ENCODE data around the gene ADORA3. TPM values are rescaled to one million over a fixed set of nuclear protein-coding genes. Genes with fewer than 3 reads are reported as not detected.
A peak's percentile ranks its signal among the peaks of the same experiment; 100 is the strongest.

Gene ADORA3
- total RNA-seq, 4 donors from 2014 or later: 0.27 to 6.9 (median 3.1) TPM

DNA sequence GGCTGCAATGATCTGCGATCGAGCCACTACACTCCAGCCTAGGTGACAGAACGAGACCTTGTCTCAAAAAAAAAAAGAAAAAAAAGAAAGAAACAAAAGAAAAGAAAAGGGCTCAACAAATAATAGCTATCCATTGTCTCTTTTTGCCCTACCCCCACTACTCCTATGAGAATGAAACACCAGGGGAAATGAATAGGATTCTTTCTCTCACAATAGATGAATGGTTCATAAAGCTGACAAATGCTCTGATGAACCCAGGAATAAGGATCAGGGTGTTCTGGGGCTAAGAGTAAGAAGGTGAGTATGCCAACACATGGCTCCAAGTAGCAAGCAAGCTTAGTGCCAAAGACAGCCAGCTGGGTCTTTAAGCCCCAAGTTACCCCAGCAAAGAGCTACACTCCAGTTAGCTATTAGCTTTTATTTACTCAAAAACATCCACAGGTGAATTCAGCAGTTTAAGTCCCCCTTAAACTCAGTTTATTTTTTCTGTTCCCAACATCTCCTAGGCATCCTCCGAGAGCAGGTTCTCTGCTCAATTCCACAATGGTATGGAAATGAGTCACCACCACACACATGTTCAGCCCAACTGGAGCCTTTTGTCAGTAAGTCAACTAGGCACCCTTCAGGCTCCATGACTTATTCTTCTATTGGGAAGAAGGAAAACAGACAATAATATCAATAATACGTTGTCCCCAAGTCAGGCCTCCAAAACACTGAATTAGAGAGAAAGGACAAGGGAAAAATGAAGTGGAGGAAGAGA, 4.2 kb downstream of the ADORA3 start:
- TF ChIP-seq, protein P1, sequence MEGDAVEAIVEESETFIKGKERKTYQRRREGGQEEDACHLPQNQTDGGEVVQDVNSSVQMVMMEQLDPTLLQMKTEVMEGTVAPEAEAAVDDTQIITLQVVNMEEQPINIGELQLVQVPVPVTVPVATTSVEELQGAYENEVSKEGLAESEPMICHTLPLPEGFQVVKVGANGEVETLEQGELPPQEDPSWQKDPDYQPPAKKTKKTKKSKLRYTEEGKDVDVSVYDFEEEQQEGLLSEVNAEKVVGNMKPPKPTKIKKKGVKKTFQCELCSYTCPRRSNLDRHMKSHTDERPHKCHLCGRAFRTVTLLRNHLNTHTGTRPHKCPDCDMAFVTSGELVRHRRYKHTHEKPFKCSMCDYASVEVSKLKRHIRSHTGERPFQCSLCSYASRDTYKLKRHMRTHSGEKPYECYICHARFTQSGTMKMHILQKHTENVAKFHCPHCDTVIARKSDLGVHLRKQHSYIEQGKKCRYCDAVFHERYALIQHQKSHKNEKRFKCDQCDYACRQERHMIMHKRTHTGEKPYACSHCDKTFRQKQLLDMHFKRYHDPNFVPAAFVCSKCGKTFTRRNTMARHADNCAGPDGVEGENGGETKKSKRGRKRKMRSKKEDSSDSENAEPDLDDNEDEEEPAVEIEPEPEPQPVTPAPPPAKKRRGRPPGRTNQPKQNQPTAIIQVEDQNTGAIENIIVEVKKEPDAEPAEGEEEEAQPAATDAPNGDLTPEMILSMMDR (IDR thresholded peaks at IDR 0.05): no peak
- TF ChIP-seq POLR2A (IDR thresholded peaks at IDR 0.05): no peak
- Histone ChIP-seq H3K4me3 (no peak overlapping the region), H3K9me3 (no peaks in the 10 kb centered on the region), H3K4me1 (no peaks in the 10 kb centered on the region), H3K36me3 (no peaks in the 10 kb centered on the region), H3K27ac (no peak overlapping the region), H3K27me3 (no peaks in the 10 kb centered on the region)
- intact Hi-C loops (cut with DNase I): no loop called here
- WGBS, 2 donors: 68 to 72% methylated on average over 5 of the region's 5 CpGs
- DNase-seq: no peak

DNA sequence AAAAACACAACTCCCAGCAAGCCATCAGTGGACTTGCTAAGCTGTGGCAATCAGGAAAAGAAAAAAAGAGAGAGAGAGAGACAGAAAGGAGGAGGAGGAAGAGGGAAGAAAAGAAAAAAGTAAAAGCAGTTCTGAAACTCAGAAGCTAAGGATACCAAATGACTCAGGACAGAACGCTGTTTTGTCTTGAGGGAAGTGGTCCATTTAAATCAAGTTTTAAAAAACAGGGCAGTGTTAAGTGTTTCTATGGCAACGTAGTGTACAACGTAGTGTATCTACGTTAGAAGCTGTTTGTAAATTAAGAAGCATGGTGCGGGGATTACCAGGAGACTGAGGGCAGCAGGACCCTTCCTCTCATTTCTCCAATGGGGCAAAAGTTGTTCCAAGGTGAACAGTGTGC, 5.8 kb downstream of the ADORA3 start:
- no peaks in the 10 kb centered on the region for H3K27me3 ChIP-seq
- no peak for TF ChIP-seq POLR2A (IDR thresholded peaks at IDR 0.05)
- TF ChIP-seq, protein P1 (IDR thresholded peaks at IDR 0.05): no peak
- WGBS, 2 donors: 55 to 62% methylated on average over 5 of the region's 5 CpGs
- no peak overlapping the region for H3K27ac ChIP-seq
- no peaks in the 10 kb centered on the region for H3K36me3 ChIP-seq
- H3K9me3 ChIP-seq: no peaks in the 10 kb centered on the region
- no peak overlapping the region for H3K4me3 ChIP-seq
- intact Hi-C loops (cut with DNase I): no loop called here
- H3K4me1 ChIP-seq: no peaks in the 10 kb centered on the region
- no peak for DNase-seq

- Histone ChIP-seq H3K4me1 (no peaks in the 10 kb centered on the region), H3K27ac (no peak overlapping the region), H3K4me3 (no peak overlapping the region), H3K9me3 (no peaks in the 10 kb centered on the region), H3K27me3 (no peaks in the 10 kb centered on the region), H3K36me3 (no peaks in the 10 kb centered on the region)
- no peak for DNase-seq
- TF ChIP-seq, protein P1 (IDR thresholded peaks at IDR 0.05): no peak
- no peak for TF ChIP-seq POLR2A (IDR thresholded peaks at IDR 0.05)
- intact Hi-C loops (cut with DNase I): no loop called here
- 74 to 80% methylated on average over 4 of the region's 4 CpGs for WGBS, 2 donors
Observed at GRCh38 chr1:111496398-111496797, 7.0 kb downstream of the ADORA3 start.

- Histone ChIP-seq H3K9me3 (no peaks in the 10 kb centered on the region), H3K27me3 (no peaks in the 10 kb centered on the region), H3K4me3 (no peak overlapping the region), H3K27ac (peak overlapping the region in 2 of 4 donors; percentile 47 to 57), H3K36me3 (no peaks in the 10 kb centered on the region), H3K4me1 (no peaks in the 10 kb centered on the region)
- TF ChIP-seq, protein P1 (IDR thresholded peaks at IDR 0.05): no peak
- 90 to 91% methylated on average over 4 to 6 of the region's 7 CpGs for WGBS, 2 donors
- intact Hi-C loops (cut with DNase I): no loop called here
- no peak for DNase-seq
Observed at GRCh38 chr1:111491070-111491469, 12.4 kb downstream of the ADORA3 start.

DNA sequence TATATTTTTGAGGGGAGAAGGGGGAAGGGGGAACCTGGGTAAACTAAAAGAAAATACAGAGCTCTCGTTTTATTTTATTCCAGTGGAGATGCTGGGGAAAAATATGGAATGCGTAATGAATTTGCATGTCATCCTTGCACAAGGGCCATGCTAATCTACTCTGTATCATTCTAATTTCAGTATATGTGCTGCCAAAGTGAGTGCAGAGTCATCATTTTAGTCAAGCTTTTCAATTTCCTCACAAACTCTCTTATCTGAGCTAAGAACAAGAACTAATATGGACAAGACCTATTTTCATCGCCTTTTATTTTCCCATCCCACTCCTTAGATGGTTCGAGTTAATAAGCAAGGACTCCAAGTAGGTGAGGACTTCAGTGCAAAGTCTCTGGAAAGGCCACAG, 13.2 kb downstream of the ADORA3 start:
- no peak for DNase-seq
- WGBS, 2 donors: 87 to 89% methylated on average over 4 of the region's 4 CpGs
- Histone ChIP-seq H3K9me3 (no peaks in the 10 kb centered on the region), H3K4me1 (no peaks in the 10 kb centered on the region), H3K27me3 (no peaks in the 10 kb centered on the region), H3K36me3 (no peaks in the 10 kb centered on the region), H3K4me3 (no peak overlapping the region), H3K27ac (peak overlapping the region in 2 of 4 donors; percentile 47 to 57)
- intact Hi-C loops (cut with DNase I): no loop called here
- TF ChIP-seq POLR2A (IDR thresholded peaks at IDR 0.05): no peak
- TF ChIP-seq, protein P1 (IDR thresholded peaks at IDR 0.05): no peak
